T-helper 2 cell treated with Interferon-gamma antibody and Interleukin-4, amounts not matched to agents 100 ng/mL and 5 ng/mL, for 36 hours (primary cell): ENCODE results near the gene JPT2. TPM values are rescaled to one million over a fixed set of nuclear protein-coding genes. Genes with fewer than 3 reads are reported as not detected.

Experiments used
- intact Hi-C: fragments of 100-400 bp; cut with micrococcal nuclease; formaldehyde crosslinking; loops from one replicate; pipeline ENCODE4 v1.15.1; 2023
- total RNA-seq: library from RNA; stranded (reverse); gene quantifications from 2 replicates; pipeline ENCODE4 v1.2.3, GENCODE V29; 2022

JPT2 gene
- total RNA-seq, 1 donor from 2014 or later: 73.3 TPM

- intact Hi-C loops: no loop called here
These were observed 71.4 kb downstream of the JPT2 start for GRCh38 chr16:1749152-1750117.

Other genes with a start within 250 kb of the JPT2 start
- not detected in 2 replicates for gene PERCC1, start 247.2 kb upstream of the JPT2 start, total RNA-seq
- 1.4 and 2.2 TPM in 2 replicates for gene CCDC154, start 233.7 kb upstream of the JPT2 start, total RNA-seq
- 51.9 and 53.9 TPM in 2 replicates for gene CLCN7, start 203.3 kb upstream of the JPT2 start, total RNA-seq
- not detected in 2 replicates for gene PTX4, start 189.3 kb upstream of the JPT2 start, total RNA-seq
- 61.4 and 61.9 TPM in 2 replicates for gene TELO2, start 184.9 kb upstream of the JPT2 start, total RNA-seq
- 39.4 and 40.3 TPM in 2 replicates for gene TMEM204, start 144.6 kb upstream of the JPT2 start, total RNA-seq
- gene IFT140, start 66.2 kb upstream of the JPT2 start, total RNA-seq: 7.4 and 8.3 TPM in 2 replicates
- 26.4 and 29.4 TPM in 2 replicates for gene CRAMP1, start 65.9 kb upstream of the JPT2 start, total RNA-seq
- 86.9 and 89.1 TPM in 2 replicates for gene MAPK8IP3, start 27.9 kb downstream of the JPT2 start, total RNA-seq
- 33.3 and 34.3 TPM in 2 replicates for gene NME3, start 93.3 kb downstream of the JPT2 start, total RNA-seq
- gene EME2, start 94.5 kb downstream of the JPT2 start, total RNA-seq: 29.2 and 34.1 TPM in 2 replicates
- 121 and 131 TPM in 2 replicates for gene MRPS34, start 94.9 kb downstream of the JPT2 start, total RNA-seq
- 29.5 and 32.7 TPM in 2 replicates for gene SPSB3, start 104.3 kb downstream of the JPT2 start, total RNA-seq
- gene NUBP2, start 104.7 kb downstream of the JPT2 start, total RNA-seq: 55.1 and 55.6 TPM in 2 replicates
- gene IGFALS, start 115.4 kb downstream of the JPT2 start, total RNA-seq: 0.11 TPM in 1 of 2 replicates, not detected in the other
- gene HAGH, start 148.5 kb downstream of the JPT2 start, total RNA-seq: 43.4 and 46.1 TPM in 2 replicates
- 10.5 and 11.6 TPM in 2 replicates for gene FAHD1, start 148.9 kb downstream of the JPT2 start, total RNA-seq
- gene MEIOB, start 193.9 kb downstream of the JPT2 start, total RNA-seq: not detected in 2 replicates
- gene HS3ST6, start 240.1 kb downstream of the JPT2 start, total RNA-seq: not detected in 2 replicates